Measurements from ENCODE around the gene SIRPA.

SIRPA gene

DNA sequence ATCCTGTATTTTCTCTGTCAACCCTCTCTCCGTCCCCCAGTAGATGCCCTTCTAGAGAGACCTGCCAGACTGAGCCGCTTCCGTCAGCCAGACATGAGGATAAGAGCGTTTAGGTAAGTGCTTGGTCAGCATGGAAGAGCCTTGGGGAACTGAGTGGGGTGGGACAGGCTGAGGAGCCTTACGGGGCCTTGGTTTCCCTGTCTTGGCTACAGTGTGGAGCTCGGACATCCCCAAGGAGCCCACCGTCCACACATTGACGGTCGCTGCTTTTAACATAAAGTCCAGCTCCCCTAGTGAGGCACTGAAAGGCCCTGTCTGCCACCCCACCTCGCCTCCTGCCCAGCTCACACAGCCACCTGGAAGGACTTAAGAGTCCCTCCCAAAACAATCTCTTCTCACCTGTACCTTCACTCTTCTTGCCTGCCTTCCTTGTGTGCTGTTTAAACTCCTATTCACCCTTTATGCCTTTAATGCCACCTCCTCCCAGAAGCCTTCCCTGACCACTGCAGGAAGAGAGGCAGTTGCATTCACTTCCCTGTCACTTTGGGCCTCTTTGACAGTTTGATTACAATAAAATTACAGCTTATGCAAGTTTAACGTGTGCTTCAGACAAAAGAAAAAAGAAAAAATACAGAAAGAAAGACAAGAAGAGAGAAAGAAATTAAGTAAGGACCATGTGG, 56.4 kb downstream of the SIRPA start:
- Histone ChIP-seq H3K4me1 (ENCODE audit: control insufficient read depth, insufficient read depth, low read length) (peaks cover 49% of the 10 kb centered on the region), H3K9ac (ENCODE audit: low read depth, low read length) (no peak overlapping the region), H3K4me3 (ENCODE audit: low read depth, low read length) (no peak overlapping the region), H3K9me3 (ENCODE audit: control insufficient read depth, insufficient read depth, low read length) (no peaks in the 10 kb centered on the region), H3K27me3 (ENCODE audit: control insufficient read depth, insufficient read depth, low read length) (peaks cover 18% of the 10 kb centered on the region), H3K27ac (ENCODE audit: low read depth, low read length) (no peak overlapping the region), H3K36me3 (ENCODE audit: control insufficient read depth, insufficient read depth, low read length) (no peaks in the 10 kb centered on the region)

DNA sequence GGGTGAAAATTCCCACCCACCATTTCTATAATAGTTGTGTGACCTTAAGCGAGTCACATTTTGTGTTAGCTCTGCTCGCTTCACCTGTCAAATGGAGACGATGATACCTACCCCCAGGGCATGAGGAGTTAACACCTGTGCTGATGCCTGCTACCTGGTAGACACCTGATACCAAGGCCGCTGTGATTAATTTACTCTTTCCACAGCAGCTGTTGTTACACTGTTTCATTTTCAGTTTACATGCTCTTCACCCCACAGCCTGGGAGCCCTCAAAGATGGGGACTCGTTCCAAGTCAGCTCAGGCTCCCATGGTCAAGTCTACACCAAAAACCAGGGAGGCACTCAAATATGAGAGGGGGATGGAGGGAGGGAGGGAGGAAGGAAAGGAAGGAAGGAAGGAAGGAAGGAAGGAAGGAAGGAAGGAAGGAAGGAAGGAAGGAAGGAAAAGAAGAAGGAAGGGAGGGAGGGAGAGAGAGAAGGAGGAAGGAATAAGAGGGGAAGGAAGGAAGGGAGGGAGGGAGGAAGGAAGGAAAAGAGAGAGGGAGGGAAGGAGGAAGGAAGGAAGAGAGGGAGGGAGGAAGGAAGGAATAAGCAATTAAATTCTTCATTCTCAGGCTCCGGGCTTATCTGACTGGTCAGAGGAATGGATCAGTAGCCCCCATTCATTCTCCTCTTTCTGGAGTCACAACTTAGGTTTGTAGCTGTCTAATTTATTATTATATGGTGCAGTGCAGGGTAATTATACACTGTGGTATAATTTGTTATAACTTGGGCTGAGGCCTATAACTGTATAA, 57.7 kb downstream of the SIRPA start:
- Histone ChIP-seq H3K36me3 (ENCODE audit: control insufficient read depth, insufficient read depth, low read length) (no peaks in the 10 kb centered on the region), H3K4me3 (ENCODE audit: low read depth, low read length) (no peak overlapping the region), H3K4me1 (ENCODE audit: control insufficient read depth, insufficient read depth, low read length) (peaks cover 47% of the 10 kb centered on the region), H3K9ac (ENCODE audit: low read depth, low read length) (no peak overlapping the region), H3K9me3 (ENCODE audit: control insufficient read depth, insufficient read depth, low read length) (no peaks in the 10 kb centered on the region), H3K27ac (ENCODE audit: low read depth, low read length) (no peak overlapping the region), H3K27me3 (ENCODE audit: control insufficient read depth, insufficient read depth, low read length) (peaks cover 9% of the 10 kb centered on the region)

DNA sequence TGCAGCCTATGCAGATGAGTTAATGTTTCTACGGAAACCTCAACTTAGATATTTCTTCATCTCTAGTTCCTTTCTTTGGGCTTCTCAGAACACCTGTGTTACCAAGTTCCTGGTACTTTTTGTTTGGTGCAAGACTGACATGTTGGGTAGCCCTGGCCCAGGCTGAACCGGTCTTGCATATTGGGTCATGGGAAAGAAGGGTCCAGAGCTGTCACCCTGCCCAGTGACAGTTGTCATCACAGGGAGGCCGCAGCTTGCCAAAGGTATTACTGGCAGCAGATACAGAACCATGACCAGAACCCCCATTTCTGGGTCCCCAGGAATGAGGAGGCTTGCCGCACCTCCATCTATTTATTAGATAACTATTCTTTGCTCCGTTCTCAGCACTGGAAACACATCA, 58.4 kb downstream of the SIRPA start:
- H3K4me3 ChIP-seq (ENCODE audit: low read depth, low read length), result no peak overlapping the region
- no peaks in the 10 kb centered on the region for H3K36me3 ChIP-seq (ENCODE audit: control insufficient read depth, insufficient read depth, low read length)
- no peak overlapping the region for H3K27ac ChIP-seq (ENCODE audit: low read depth, low read length)
- H3K4me1 ChIP-seq (ENCODE audit: control insufficient read depth, insufficient read depth, low read length), result peaks cover 46% of the 10 kb centered on the region
- peaks cover 6% of the 10 kb centered on the region; the same call in 1 of the 2 replicates for H3K27me3 ChIP-seq (ENCODE audit: control insufficient read depth, insufficient read depth, low read length)
- no peak overlapping the region for H3K9ac ChIP-seq (ENCODE audit: low read depth, low read length)
- no peaks in the 10 kb centered on the region for H3K9me3 ChIP-seq (ENCODE audit: control insufficient read depth, insufficient read depth, low read length)

DNA sequence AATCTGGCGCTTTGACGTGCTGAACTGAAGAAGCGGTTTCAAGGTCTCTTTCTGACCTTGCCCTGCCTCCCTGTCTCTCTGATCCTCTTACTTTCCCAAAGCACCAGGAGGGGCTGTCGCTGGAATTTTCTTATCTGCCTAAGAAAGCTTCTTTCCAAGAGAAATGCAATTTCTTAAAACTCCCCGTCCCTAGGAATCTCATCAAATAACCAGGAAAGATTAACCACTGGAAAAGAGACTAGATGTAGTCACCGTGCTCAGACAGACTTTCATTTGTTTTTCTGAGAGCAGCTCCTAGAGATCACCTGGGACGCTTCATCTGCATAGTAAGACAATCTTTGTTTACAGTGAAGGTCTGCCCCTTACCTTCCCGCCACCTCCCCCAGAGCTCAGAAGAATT, 60.0 kb downstream of the SIRPA start:
- Histone ChIP-seq H3K27ac (ENCODE audit: low read depth, low read length) (peak overlapping the region; percentile 89), H3K9ac (ENCODE audit: low read depth, low read length) (0 out of 2 replicates have a peak overlapping the region, but pooled peaks have one; percentile 11), H3K27me3 (ENCODE audit: control insufficient read depth, insufficient read depth, low read length) (peaks cover 6% of the 10 kb centered on the region; the same call in 1 of the 2 replicates), H3K4me3 (ENCODE audit: low read depth, low read length) (peak overlapping the region; percentile 31; the same call in 1 of the 2 replicates), H3K9me3 (ENCODE audit: control insufficient read depth, insufficient read depth, low read length) (no peaks in the 10 kb centered on the region), H3K36me3 (ENCODE audit: control insufficient read depth, insufficient read depth, low read length) (no peaks in the 10 kb centered on the region), H3K4me1 (ENCODE audit: control insufficient read depth, insufficient read depth, low read length) (peaks cover 31% of the 10 kb centered on the region)

DNA sequence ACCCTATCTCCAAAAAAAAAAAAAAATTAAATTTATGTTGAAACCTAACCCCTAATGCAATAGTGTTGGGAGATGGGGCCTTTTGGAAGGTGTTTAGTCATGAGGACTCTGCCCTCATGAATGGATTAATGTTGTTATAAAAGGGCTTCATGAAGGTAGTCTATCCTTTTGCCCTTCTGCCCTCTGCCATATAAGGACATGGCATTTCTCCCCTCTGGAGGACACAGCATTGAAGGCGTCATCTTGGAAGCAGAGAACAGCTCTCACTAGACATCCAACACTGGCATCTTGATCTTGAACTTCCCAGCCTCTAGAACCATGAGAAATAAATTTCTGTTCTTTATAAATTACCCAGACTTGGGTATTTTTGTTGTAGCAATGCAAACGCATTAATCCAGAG, 63.2 kb downstream of the SIRPA start:
- Histone ChIP-seq H3K4me3 (ENCODE audit: low read depth, low read length) (no peak overlapping the region), H3K27ac (ENCODE audit: low read depth, low read length) (no peak overlapping the region), H3K9ac (ENCODE audit: low read depth, low read length) (no peak overlapping the region), H3K27me3 (ENCODE audit: control insufficient read depth, insufficient read depth, low read length) (no peaks in the 10 kb centered on the region), H3K4me1 (ENCODE audit: control insufficient read depth, insufficient read depth, low read length) (peaks cover 27% of the 10 kb centered on the region), H3K36me3 (ENCODE audit: control insufficient read depth, insufficient read depth, low read length) (no peaks in the 10 kb centered on the region), H3K9me3 (ENCODE audit: control insufficient read depth, insufficient read depth, low read length) (no peaks in the 10 kb centered on the region)

DNA sequence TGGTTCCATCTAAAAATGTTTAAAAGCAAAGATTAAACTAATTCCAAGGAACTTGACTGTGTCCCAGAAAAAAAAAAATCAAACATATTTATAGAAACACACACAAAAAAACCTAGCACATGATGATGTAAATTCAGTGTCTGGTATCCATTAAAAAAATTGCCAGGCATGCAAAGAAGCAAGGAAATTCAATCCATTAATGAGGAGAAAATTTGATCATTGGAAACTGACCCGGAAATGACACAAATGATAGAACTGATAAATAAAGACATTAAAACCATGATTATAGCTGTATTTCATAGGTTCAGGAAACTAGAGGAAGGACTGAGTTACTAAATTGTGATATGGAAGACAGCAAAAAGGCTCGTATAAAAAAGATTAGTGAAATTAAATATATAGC, 63.9 kb downstream of the SIRPA start:
- no peaks in the 10 kb centered on the region for H3K9me3 ChIP-seq (ENCODE audit: control insufficient read depth, insufficient read depth, low read length)
- no peaks in the 10 kb centered on the region for H3K27me3 ChIP-seq (ENCODE audit: control insufficient read depth, insufficient read depth, low read length)
- no peak overlapping the region for H3K27ac ChIP-seq (ENCODE audit: low read depth, low read length)
- H3K9ac ChIP-seq (ENCODE audit: low read depth, low read length), result no peak overlapping the region
- peaks cover 29% of the 10 kb centered on the region for H3K4me1 ChIP-seq (ENCODE audit: control insufficient read depth, insufficient read depth, low read length)
- H3K36me3 ChIP-seq (ENCODE audit: control insufficient read depth, insufficient read depth, low read length), result no peaks in the 10 kb centered on the region
- H3K4me3 ChIP-seq (ENCODE audit: low read depth, low read length), result no peak overlapping the region

DNA sequence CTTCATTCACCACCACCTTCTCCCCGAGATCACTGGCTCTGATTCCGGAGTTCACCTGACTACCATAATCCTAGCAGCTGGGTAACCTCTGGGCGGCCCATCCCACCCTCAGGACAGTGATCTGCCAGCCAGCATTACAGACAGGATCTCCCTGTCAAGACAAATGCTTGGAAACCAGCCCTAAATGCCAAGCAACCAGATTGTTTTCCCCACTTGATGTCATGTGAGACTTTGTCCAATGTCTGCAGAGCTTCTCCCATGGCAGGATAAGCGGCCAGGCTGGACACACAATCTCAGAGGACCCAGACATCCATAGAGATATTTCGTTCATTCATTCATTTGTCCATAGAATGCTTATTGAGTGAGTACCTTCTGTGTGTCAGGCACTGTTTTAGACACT, 66.2 kb downstream of the SIRPA start:
- Histone ChIP-seq H3K9ac (ENCODE audit: low read depth, low read length) (no peak overlapping the region), H3K27me3 (ENCODE audit: control insufficient read depth, insufficient read depth, low read length) (peaks cover 7% of the 10 kb centered on the region), H3K36me3 (ENCODE audit: control insufficient read depth, insufficient read depth, low read length) (no peaks in the 10 kb centered on the region), H3K9me3 (ENCODE audit: control insufficient read depth, insufficient read depth, low read length) (no peaks in the 10 kb centered on the region), H3K4me3 (ENCODE audit: low read depth, low read length) (no peak overlapping the region), H3K4me1 (ENCODE audit: control insufficient read depth, insufficient read depth, low read length) (peaks cover 32% of the 10 kb centered on the region), H3K27ac (ENCODE audit: low read depth, low read length) (no peak overlapping the region)

DNA sequence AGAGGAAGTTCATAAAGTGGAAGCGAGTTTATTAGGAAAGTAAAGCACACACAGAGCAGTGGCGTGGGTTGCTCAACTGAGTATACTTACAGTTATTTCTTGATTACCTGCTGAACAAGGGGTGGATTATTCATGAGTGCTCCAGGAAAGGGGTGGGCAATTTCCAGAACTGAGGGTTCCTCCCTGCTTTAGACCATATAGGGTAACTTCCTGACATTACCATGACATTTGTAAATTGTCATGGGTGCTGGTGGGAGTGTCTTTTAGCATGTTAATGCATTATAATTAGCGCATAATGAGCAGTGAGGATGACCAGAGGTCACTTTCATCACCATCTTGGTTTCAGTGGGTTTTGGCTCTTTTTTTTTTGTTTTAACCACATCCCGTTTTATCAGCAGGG, 68.9 kb downstream of the SIRPA start:
- no peak overlapping the region for H3K27ac ChIP-seq (ENCODE audit: low read depth, low read length)

DNA sequence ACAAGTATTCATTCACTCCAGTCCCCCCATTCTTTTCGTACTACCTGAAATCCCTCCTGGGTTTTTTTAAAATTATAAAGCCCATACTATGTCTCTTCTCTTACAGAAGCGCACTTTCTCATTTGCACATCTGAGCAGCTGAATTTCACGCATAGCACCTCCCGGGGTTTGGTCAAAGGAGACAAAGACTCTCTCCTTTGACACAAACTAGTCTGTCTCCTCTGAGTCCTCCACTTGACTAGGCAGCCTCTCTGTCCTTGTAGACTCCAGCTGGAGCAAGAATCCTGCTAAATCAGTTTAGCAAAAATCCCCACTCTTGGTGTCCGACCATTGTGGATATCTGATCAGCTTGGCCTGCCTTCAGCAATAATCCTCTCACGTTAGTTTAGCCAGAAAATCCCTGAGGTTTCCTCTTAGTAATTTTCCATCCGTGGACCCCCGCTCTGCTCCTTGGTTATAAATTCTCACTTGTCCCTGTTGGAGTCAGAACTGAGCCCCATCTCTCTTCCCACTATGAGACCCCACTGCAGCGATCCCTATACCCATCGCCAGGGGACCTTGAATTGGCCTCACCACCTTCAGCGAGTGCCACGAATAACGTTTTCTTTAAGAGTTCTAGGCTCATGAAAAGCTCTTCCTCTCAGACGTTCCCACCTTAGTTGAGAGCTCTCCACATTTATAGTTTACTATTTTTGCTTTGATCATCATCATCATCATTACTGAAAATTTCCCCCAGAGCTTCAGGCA, 69.6 kb downstream of the SIRPA start:
- H3K4me3 ChIP-seq (ENCODE audit: low read depth, low read length), result peak overlapping the region; percentile 43
- H3K9me3 ChIP-seq (ENCODE audit: control insufficient read depth, insufficient read depth, low read length), result no peaks in the 10 kb centered on the region
- no peaks in the 10 kb centered on the region for H3K36me3 ChIP-seq (ENCODE audit: control insufficient read depth, insufficient read depth, low read length)
- no peak overlapping the region for H3K9ac ChIP-seq (ENCODE audit: low read depth, low read length)
- peaks cover 8% of the 10 kb centered on the region for H3K27me3 ChIP-seq (ENCODE audit: control insufficient read depth, insufficient read depth, low read length)
- H3K27ac ChIP-seq (ENCODE audit: low read depth, low read length), result peak overlapping the region; percentile 51
- H3K4me1 ChIP-seq (ENCODE audit: control insufficient read depth, insufficient read depth, low read length), result peaks cover 25% of the 10 kb centered on the region

More for the DNA sequence above, 68.9 kb downstream of the SIRPA start:
- Histone ChIP-seq H3K36me3 (ENCODE audit: control insufficient read depth, insufficient read depth, low read length) (no peaks in the 10 kb centered on the region), H3K4me3 (ENCODE audit: low read depth, low read length) (no peak overlapping the region), H3K9me3 (ENCODE audit: control insufficient read depth, insufficient read depth, low read length) (no peaks in the 10 kb centered on the region), H3K4me1 (ENCODE audit: control insufficient read depth, insufficient read depth, low read length) (peaks cover 25% of the 10 kb centered on the region), H3K27me3 (ENCODE audit: control insufficient read depth, insufficient read depth, low read length) (peaks cover 8% of the 10 kb centered on the region), H3K9ac (ENCODE audit: low read depth, low read length) (no peak overlapping the region)

DNA sequence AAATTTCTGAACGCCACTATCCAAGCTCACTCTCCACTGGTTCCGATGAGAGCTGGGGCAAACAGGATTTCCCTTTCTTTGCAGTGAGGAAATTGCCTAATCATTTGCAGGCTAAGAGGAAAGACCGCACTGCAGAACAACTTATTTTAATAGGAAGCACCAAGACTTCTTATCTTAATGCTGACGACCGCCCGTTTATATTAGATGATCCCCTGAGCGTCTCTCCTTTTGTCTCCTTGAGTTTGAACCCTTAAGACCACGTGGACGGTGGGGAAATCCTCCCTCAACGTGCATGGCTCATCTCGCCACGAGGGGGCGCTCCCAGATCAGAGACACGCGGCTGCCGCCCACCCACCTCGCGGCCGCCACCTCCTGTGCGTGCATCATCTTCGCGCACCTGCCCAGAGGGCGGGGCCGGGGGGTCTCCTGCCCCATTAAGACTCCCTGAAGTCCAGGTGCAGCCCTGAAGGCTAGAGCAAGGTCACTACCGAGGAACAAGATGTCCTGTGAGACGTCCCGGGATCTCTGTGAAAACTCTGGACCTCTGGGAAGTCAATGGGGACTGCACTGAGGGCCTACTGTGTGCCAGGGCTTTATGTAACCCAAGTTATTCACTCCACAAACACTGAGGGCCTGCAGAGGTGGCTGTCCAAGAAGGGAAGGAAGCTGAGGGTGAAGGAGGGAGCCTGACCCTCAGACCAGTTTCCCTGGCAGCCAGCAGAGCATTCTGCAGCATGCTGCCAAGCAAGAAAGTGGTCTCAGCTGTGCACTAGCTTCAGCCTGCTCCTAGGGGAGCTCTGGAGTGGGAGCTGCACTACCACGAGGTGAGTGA, 70.5 kb downstream of the SIRPA start:
- Histone ChIP-seq H3K4me3 (ENCODE audit: low read depth, low read length) (peak overlapping the region; percentile 43), H3K36me3 (ENCODE audit: control insufficient read depth, insufficient read depth, low read length) (no peaks in the 10 kb centered on the region), H3K4me1 (ENCODE audit: control insufficient read depth, insufficient read depth, low read length) (peaks cover 25% of the 10 kb centered on the region), H3K27ac (ENCODE audit: low read depth, low read length) (no peak overlapping the region), H3K9ac (ENCODE audit: low read depth, low read length) (no peak overlapping the region), H3K27me3 (ENCODE audit: control insufficient read depth, insufficient read depth, low read length) (peaks cover 8% of the 10 kb centered on the region), H3K9me3 (ENCODE audit: control insufficient read depth, insufficient read depth, low read length) (no peaks in the 10 kb centered on the region)

Data from HUES48 (cell line).